Measurements from ENCODE around the gene ZNF668.

The ZNF668 gene

DNA sequence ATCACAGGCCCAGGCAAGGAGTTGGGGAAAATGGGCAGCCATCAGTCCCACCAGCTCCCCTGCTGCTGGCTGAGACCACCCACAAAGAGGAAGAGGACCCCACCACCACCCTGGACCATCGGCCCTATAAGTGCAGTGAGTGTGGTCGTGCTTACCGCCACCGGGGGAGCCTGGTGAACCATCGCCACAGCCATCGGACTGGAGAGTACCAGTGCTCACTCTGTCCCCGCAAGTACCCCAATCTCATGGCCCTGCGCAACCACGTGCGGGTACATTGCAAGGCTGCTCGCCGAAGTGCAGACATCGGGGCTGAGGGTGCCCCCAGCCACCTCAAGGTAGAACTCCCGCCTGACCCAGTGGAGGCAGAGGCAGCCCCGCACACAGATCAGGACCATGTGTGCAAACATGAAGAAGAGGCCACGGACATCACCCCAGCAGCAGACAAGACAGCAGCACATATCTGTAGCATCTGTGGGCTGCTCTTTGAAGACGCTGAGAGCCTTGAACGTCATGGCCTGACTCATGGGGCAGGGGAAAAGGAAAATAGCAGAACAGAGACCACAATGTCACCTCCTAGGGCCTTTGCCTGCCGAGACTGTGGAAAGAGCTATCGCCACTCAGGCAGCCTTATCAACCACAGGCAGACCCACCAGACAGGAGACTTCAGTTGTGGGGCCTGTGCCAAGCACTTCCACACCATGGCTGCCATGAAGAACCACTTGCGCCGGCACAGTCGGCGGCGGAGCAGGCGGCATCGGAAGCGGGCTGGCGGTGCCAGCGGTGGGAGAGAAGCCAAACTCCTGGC lies 3.8 kb upstream of the ZNF668 start:
- TF ChIP-seq, protein P1, sequence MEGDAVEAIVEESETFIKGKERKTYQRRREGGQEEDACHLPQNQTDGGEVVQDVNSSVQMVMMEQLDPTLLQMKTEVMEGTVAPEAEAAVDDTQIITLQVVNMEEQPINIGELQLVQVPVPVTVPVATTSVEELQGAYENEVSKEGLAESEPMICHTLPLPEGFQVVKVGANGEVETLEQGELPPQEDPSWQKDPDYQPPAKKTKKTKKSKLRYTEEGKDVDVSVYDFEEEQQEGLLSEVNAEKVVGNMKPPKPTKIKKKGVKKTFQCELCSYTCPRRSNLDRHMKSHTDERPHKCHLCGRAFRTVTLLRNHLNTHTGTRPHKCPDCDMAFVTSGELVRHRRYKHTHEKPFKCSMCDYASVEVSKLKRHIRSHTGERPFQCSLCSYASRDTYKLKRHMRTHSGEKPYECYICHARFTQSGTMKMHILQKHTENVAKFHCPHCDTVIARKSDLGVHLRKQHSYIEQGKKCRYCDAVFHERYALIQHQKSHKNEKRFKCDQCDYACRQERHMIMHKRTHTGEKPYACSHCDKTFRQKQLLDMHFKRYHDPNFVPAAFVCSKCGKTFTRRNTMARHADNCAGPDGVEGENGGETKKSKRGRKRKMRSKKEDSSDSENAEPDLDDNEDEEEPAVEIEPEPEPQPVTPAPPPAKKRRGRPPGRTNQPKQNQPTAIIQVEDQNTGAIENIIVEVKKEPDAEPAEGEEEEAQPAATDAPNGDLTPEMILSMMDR (IDR thresholded peaks at IDR 0.05; ENCODE audit: control insufficient read depth, insufficient read depth, low read depth, low read length, missing control alignments), result no peak
- H3K4me3 ChIP-seq (ENCODE audit: control insufficient read depth, low read depth, low read length), result no peak overlapping the region
- DNase-seq (ENCODE audit: low read depth), result no peak

GRCh38 chr16:31077024-31077423 lies 3.0 kb upstream of the ZNF668 start:
- TF ChIP-seq, protein P1 (IDR thresholded peaks at IDR 0.05; ENCODE audit: control insufficient read depth, insufficient read depth, low read depth, low read length, missing control alignments), result no peak
- DNase-seq (ENCODE audit: low read depth), result no peak
- no peak overlapping the region for H3K4me3 ChIP-seq (ENCODE audit: control insufficient read depth, low read depth, low read length)

- no peak overlapping the region for H3K4me3 ChIP-seq (ENCODE audit: control insufficient read depth, low read depth, low read length)
- TF ChIP-seq, protein P1 (IDR thresholded peaks at IDR 0.05; ENCODE audit: control insufficient read depth, insufficient read depth, low read depth, low read length, missing control alignments), result no peak
- no peak for DNase-seq (ENCODE audit: low read depth)
Measured at GRCh38 chr16:31076319-31076718, 2.3 kb upstream of the ZNF668 start.

DNA sequence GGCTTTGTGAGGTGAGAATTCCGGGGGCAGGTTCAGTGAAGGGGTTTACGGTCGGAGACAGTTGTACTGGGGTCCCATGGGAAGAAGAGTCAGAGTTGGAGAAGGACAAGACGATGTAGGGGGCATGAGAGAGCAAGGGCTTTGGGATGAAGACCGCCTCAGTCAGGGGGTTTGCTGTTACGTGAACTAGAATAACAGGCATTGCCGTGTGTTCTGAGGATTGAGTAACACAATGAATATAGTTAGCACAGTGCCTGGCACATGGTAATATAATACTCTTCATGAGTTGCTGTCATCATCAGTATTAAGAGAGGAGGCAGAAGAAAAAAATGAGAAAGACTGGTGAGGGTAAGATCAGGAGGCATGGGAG lies 759 bp upstream of the ZNF668 start:
- DNase-seq (ENCODE audit: low read depth), result no peak
- TF ChIP-seq, protein P1 (IDR thresholded peaks at IDR 0.05; ENCODE audit: control insufficient read depth, insufficient read depth, low read depth, low read length, missing control alignments), result no peak

DNA sequence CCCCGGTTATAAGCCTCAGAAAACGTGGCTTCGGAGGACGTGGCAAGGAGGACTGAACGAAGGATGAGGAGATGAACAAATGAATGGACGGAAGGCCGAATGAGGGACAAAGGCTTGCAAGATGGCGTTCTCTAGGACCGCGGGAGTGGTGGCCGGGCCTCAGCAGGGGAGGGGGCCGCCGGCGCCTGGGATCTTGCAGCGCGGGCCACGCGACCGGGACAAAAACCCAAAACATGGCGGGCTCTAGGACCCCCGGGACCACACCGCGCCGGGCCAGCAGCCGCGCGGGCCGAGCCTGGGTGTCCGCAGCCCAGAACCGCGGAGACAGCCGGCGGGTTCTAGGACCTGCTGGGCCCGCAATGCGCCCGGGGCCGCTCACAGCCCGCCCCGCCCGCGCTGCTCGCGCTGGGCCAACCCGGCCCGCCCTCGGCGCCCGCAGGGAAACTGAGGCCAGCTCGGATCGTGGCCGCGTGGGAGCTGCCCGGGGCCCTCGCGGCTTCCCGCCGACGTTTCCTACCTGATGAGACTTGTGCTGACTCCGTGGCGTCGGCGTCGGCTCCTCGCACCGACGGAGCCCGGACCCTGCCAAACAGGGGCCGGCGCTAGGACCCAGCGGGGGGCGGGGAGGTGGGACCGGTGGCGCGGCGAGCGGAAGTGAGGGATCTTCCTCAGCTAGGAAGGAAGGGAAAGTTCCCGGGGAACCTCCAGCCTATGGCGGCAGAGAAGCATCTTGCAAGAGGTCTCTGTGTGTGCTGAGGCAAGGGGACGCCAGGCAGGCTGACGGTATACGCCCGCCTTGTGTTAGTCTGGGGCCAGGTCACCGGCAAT lies 684 bp downstream of the ZNF668 start:
- peak; percentile 52 for DNase-seq (ENCODE audit: low read depth)
- peak overlapping the region; percentile 95 for H3K4me3 ChIP-seq (ENCODE audit: control insufficient read depth, low read depth, low read length)
- TF ChIP-seq, protein P1 (IDR thresholded peaks at IDR 0.05; ENCODE audit: control insufficient read depth, insufficient read depth, low read depth, low read length, missing control alignments), result no peak

More for the DNA sequence above, 759 bp upstream of the ZNF668 start:
- peak overlapping the region; percentile 95 for H3K4me3 ChIP-seq (ENCODE audit: control insufficient read depth, low read depth, low read length)

DNA sequence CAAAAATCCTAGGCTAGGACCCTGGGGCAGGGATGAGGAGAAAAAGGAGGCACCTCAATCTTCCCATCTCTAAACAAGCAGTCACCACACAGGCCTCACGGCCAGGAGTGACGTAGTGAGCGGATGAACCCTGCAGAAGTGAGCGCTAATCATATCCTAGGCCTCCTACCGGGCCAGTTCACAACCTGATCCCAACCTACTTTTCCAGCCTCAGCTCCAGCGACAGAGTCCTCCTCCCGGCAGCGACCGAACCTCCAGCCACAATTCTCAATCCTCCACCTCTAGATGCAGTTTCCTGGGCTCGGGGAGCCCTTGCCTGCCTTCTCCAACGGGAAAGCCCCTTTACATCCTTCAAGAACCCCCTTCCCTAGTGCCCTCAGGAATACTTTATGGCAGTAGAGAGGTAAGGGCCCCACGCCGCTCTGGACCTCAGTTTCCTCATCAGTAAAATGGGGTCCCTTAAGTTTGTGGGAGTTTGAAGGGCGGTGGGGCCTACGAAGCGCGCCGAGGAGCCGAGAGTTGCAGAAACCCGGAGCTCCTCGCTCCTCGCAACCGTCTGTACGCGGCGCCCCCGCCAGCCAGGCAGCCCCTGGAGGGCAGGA lies 1.4 kb downstream of the ZNF668 start:
- TF ChIP-seq, protein P1 (IDR thresholded peaks at IDR 0.05; ENCODE audit: control insufficient read depth, insufficient read depth, low read depth, low read length, missing control alignments), result no peak
- peak overlapping the region; percentile 95 for H3K4me3 ChIP-seq (ENCODE audit: control insufficient read depth, low read depth, low read length)
- DNase-seq (ENCODE audit: low read depth), result no peak
